B cell (primary cell): ENCODE measurements around the gene ZNF438.

ENCODE experiments used
- CTCF ChIP-seq: fragments of 200-600 bp; IDR thresholded peaks from one replicate; pipeline ENCODE4 v1.8.0; 2022; ENCODE audit warnings: antibody characterized with exemption, mild to moderate bottlenecking
- EZH2 ChIP-seq: IDR thresholded peaks from 2 replicates; pipeline ENCODE4 v1.6.1; 2012; ENCODE audit warnings: borderline replicate concordance, low read depth, mild to moderate bottlenecking, moderate library complexity, low read length; ENCODE audit not compliant: insufficient read depth, poor library complexity, severe bottlenecking

- TF ChIP-seq CTCF, result no peak
- no peak for TF ChIP-seq EZH2
Measured at GRCh38 chr10:30836406-30836805, 195.3 kb downstream of the ZNF438 start.
